Esophagus muscularis mucosa (tissue), 4 donors: ENCODE data around the gene LGR4. TPM values are rescaled to one million over a fixed set of nuclear protein-coding genes. Genes with fewer than 3 reads are reported as not detected.

Source experiments
- DNase-seq: peaks from one replicate; pipeline ENCODE4 v3.0.0-alpha.2; 2017; ENCODE audit errors: extremely low spot score
- H3K27ac ChIP-seq, 4 donors: fragments of 200-600 bp; sonication (generic); replicated peaks in 1 of 4; 1 replicate in 3 of 4; 2 replicates in 1 of 4; pipeline ENCODE4 v1.5.1; 2016 to 2019; ENCODE audit warnings: mild to moderate bottlenecking in 1 of 4
- H3K27me3 ChIP-seq, 4 donors: fragments of 200-600 bp; sonication (generic); one replicate each; pipeline versions ENCODE4 v1.5.1 to v1.6.0; 2016 to 2019
- H3K36me3 ChIP-seq, 4 donors: fragments of 200-600 bp; sonication (generic); one replicate each; pipeline ENCODE4 v1.5.1; 2016 to 2019
- H3K4me1 ChIP-seq, 4 donors: fragments of 200-600 bp; sonication (generic); one replicate each; pipeline ENCODE4 v1.5.1; 2016 to 2019
- H3K4me3 ChIP-seq, 4 donors: fragments of 200-600 bp; sonication (generic); 1 replicate in 2 of 4; 2 replicates in 2 of 4; pipeline ENCODE4 v1.5.1; 2016 to 2019; ENCODE audit warnings: mild to moderate bottlenecking in 4 of 4, moderate library complexity in 1 of 4
- H3K9me3 ChIP-seq, 4 donors: fragments of 200-600 bp; sonication (generic); 1 replicate in 3 of 4; 2 replicates in 1 of 4; pipeline ENCODE4 v1.5.1; 2016 to 2019
- EP300 ChIP-seq: sonication (generic); formaldehyde crosslinking; IDR thresholded peaks from one replicate; pipeline ENCODE4 v1.6.1; 2017; ENCODE audit warnings: antibody characterized with exemption
- POLR2A ChIP-seq: fragments of 450-650 bp; IDR thresholded peaks from one replicate; pipeline ENCODE4 v1.6.1; 2017; ENCODE audit warnings: antibody characterized with exemption, moderate library complexity, mild to moderate bottlenecking, low read depth
- POLR2AphosphoS5 ChIP-seq, 2 donors: sonication (generic); formaldehyde crosslinking; IDR thresholded peaks; one replicate each; pipeline ENCODE4 v1.6.1; 2017; ENCODE audit warnings: antibody characterized with exemption in 2 of 2
- WGBS: methylation state at CpG from one replicate; pipeline ENCODE4 v1.1.5; 2018; 5-methylcytosine and 5-hydroxymethylcytosine counted together
- intact Hi-C: fragments of 100-400 bp; cut with DNase I; formaldehyde crosslinking; loops from one replicate; pipeline ENCODE4 v1.15.1; 2023
- total RNA-seq, 4 donors: library from RNA; depleted of rRNA; stranded (reverse); fragments of >200 nt; gene quantifications; one replicate each; pipeline versions ENCODE4 v1.1.0 to v1.2.1, GENCODE V29; 2016
- TF ChIP-seq, protein P1 (sequence below), 3 experiments: fragments of 200-600 bp in 2 of 3; fragments of 450-650 bp in 1 of 3; sonication (generic) in 2 of 3; IDR thresholded peaks; one replicate each; pipeline ENCODE4 v1.5.1; 2017 to 2019; ENCODE audit warnings: antibody characterized with exemption in 3 of 3, mild to moderate bottlenecking in 2 of 3, moderate library complexity in 1 of 3

The LGR4 gene
- total RNA-seq, 4 donors from 2014 or later = 24.9 to 37.6 (median 27.6) TPM

DNA sequence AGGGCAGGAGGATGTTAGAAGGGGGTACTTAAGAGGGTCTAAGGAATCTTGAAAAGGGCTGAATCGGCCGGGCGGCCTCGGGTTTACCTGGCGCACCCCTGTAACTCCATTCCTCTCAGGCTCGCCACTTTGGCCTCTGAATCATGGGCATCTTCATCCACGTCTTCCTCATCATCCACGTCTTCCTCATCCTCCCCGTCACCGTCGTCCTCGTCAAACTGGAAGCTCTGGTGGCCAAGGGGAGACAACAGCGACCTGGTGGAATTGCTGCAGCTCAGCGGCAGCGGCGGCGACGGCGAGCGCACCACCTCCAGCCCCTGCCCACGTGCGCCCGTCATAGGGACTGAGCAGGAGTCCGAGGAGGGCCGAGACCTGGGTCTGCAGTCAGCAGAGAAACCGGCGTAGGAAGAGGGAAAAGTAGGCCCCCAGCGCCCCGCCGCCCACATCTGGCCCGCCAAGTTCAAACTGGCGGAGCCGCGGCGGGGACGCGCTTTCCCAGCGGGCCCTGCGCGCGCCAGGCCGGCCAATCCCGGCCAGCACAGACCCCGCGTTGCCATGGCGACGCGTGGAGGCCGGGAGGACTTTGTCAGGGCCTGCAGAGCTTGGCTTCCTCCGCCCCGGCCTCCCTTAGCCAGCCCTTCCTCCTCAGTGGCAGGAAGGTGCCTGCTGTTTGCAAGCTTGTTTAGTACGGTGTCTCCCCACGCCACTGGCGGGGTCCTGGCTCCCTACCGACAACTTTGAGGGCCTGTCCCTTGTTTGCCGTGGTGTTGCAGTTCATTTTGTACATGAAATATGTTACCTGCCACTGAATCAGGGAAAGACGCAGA, 109.6 kb downstream of the LGR4 start, which contains the start of gene CCDC34:
Gene CCDC34, minus strand, starts transcription at position 467 of the 827 bp plus-strand sequence. Its CDS starts 21 bp downstream, at position 446.
- WGBS = 1% methylated on average over 29 of the region's 57 CpGs
- H3K36me3 ChIP-seq = peaks cover 0 to 8% (median 6%) of the 10 kb centered on the region in 4 donors
- DNase-seq = peak; percentile 95
- intact Hi-C loops = loop anchor here (2.0 to 10.0 kb wide), 2 partner anchors 110 to 178 kb away; partner anchors contain the start of gene LGR4
- TF ChIP-seq, protein P1, sequence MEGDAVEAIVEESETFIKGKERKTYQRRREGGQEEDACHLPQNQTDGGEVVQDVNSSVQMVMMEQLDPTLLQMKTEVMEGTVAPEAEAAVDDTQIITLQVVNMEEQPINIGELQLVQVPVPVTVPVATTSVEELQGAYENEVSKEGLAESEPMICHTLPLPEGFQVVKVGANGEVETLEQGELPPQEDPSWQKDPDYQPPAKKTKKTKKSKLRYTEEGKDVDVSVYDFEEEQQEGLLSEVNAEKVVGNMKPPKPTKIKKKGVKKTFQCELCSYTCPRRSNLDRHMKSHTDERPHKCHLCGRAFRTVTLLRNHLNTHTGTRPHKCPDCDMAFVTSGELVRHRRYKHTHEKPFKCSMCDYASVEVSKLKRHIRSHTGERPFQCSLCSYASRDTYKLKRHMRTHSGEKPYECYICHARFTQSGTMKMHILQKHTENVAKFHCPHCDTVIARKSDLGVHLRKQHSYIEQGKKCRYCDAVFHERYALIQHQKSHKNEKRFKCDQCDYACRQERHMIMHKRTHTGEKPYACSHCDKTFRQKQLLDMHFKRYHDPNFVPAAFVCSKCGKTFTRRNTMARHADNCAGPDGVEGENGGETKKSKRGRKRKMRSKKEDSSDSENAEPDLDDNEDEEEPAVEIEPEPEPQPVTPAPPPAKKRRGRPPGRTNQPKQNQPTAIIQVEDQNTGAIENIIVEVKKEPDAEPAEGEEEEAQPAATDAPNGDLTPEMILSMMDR (IDR thresholded peaks at IDR 0.05) = no peak
- TF ChIP-seq EP300 (no peak), POLR2A (no peak), POLR2AphosphoS5 (IDR thresholded peaks at IDR 0.05) (peak in 1 of 2 donors; percentile 80)
- no peaks in the 10 kb centered on the region for H3K27me3 ChIP-seq
- H3K27ac ChIP-seq = peak within 1 kb of the TSS in 3 of 4 donors; percentile 30 to 42 (median 42)
- peak within 1 kb of the TSS; percentile 68 to 74 (median 72) for H3K4me3 ChIP-seq
- peaks cover 6 to 18% (median 15%) of the 10 kb centered on the region in 4 donors for H3K4me1 ChIP-seq
- no peaks in the 10 kb centered on the region for H3K9me3 ChIP-seq

DNA sequence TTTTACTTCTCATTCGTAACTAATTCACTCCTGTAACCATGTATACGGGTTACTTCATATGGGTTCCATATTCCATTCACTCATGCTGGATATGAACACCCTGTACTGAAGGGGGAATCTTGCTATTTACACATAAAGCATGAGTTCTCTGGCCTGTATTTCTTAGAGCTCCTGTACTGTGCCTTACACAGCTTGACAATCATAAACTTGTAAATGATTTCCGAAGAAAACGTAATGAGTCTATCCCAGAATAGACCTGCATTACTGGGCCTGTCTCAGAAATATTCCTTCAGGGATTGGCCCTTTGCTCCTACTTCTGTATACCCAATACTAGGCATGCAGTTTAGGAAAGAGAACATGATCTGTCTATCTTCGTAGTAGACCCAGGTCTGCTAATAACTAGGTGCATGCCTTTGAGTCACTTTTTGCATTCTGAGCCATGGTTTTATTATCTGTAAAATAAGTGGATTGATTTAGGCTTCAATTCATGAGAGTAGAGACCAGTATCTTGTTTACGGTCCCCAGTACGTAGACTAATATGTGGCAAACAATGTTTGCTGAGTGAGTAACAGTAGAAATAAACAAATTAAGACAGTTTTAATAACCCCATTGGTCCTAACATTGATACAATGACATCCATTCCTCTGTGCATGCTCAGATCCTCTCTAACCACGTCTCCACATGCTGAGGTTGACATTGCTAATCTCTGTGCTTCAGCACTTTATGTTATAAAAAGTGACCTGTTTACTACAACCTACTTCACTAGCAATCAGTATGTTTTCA, 110.8 kb downstream of the LGR4 start:
- no peaks in the 10 kb centered on the region for H3K36me3 ChIP-seq
- no peak overlapping the region for H3K27ac ChIP-seq
- WGBS = 84% methylated on average over 8 of the region's 8 CpGs
- no peak overlapping the region for H3K4me3 ChIP-seq
- intact Hi-C loops = loop anchor here (2.0 to 10.0 kb wide), 2 partner anchors 111 to 177 kb away; partner anchors contain the start of gene LGR4
- no peak for DNase-seq
- no peaks in the 10 kb centered on the region for H3K27me3 ChIP-seq
- H3K9me3 ChIP-seq = no peaks in the 10 kb centered on the region
- TF ChIP-seq, protein P1 (IDR thresholded peaks at IDR 0.05) = no peak
- TF ChIP-seq EP300 = no peak
- TF ChIP-seq POLR2AphosphoS5 (IDR thresholded peaks at IDR 0.05) = no peak
- no peak for TF ChIP-seq POLR2A
- peaks cover 6 to 18% (median 15%) of the 10 kb centered on the region in 4 donors for H3K4me1 ChIP-seq

DNA sequence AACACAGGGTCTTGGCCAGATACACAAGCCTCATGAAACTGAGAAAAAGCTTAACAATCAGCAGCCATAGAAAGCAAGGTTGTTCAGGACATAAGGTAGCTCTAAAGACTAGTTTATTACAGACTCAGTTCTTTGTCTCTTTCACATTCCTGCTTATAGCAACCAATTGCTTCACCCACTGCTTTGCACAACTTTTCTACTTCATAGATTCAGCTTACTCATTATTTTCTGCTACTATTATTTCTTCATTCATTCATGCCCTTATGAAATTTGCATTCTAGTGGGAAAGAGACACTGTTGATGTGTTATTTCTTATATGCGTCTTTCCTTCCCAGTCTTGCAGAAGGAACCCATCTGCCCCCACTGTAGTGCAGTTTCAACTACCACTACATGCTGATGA, 114.3 kb downstream of the LGR4 start:
- no peaks in the 10 kb centered on the region for H3K36me3 ChIP-seq
- TF ChIP-seq, protein P1 (IDR thresholded peaks at IDR 0.05) = no peak
- TF ChIP-seq POLR2AphosphoS5 (IDR thresholded peaks at IDR 0.05) = no peak
- no peak for TF ChIP-seq EP300
- no peak for TF ChIP-seq POLR2A
- DNase-seq = no peak
- H3K9me3 ChIP-seq = no peaks in the 10 kb centered on the region
- peaks cover 0 to 12% (median 9%) of the 10 kb centered on the region in 4 donors for H3K4me1 ChIP-seq
- intact Hi-C loops = no loop called here
- H3K27me3 ChIP-seq = no peaks in the 10 kb centered on the region
- 87% methylated on average over 1 of the region's 1 CpG for WGBS
- no peak overlapping the region for H3K4me3 ChIP-seq
- no peak overlapping the region for H3K27ac ChIP-seq

DNA sequence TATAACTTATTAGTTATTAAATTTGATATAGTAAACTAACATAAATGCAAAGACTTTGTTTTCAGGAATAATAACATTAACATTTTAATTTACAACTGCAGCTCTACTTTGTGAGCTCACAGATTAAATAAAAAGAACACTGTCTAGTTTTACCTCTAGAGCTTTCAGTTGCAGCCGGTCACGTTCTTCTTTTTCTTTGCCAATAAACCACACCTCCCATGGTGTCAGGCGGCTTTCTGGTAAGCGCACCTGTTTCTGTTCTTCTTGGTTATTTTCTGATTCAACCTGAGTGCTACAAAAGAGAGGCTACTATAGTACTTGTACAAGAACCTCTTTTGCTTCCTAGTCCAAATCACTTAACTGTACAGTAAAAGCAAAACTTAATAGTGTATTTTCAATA, 115.3 kb downstream of the LGR4 start:
- peaks cover 0 to 5% (median 3%) of the 10 kb centered on the region in 4 donors for H3K4me1 ChIP-seq
- H3K36me3 ChIP-seq = no peaks in the 10 kb centered on the region
- DNase-seq = no peak
- no peak overlapping the region for H3K4me3 ChIP-seq
- WGBS = 90% methylated on average over 4 of the region's 4 CpGs
- TF ChIP-seq POLR2AphosphoS5 (IDR thresholded peaks at IDR 0.05) (no peak), POLR2A (no peak), EP300 (no peak)
- TF ChIP-seq, protein P1 (IDR thresholded peaks at IDR 0.05) = no peak
- intact Hi-C loops = no loop called here
- H3K27me3 ChIP-seq = no peaks in the 10 kb centered on the region
- H3K27ac ChIP-seq = no peak overlapping the region
- no peaks in the 10 kb centered on the region for H3K9me3 ChIP-seq
